Tibial artery (tissue), 4 donors: ENCODE results near the gene DNMT3L.
A peak's percentile ranks its signal among the peaks of the same experiment; 100 is the strongest.
"Not testable (repeated sequence)": the region's sequence is repeated elsewhere in the genome, so short reads cannot be mapped to it uniquely, and the experiment has no call there.

Experiments
- DNase-seq, 2 donors: peaks; one replicate each; pipeline ENCODE4 v3.0.0-alpha.2; 2019
- H3K27ac ChIP-seq, 2 donors: fragments of 200-600 bp; sonication (generic) in 1 of 2; 1 replicate in 1 of 2; 2 replicates in 1 of 2; pipeline ENCODE4 v1.5.1; 2018 to 2019; ENCODE audit warnings: mild to moderate bottlenecking in 1 of 2
- H3K27me3 ChIP-seq, 2 donors: fragments of 200-600 bp; sonication (generic) in 1 of 2; one replicate each; pipeline versions ENCODE4 v1.5.1 to v1.6.0; 2016 to 2019
- H3K36me3 ChIP-seq, 3 donors: fragments of 200-600 bp; sonication (generic) in 2 of 3; one replicate each; pipeline ENCODE4 v1.5.1; 2016 to 2019; ENCODE audit warnings: mild to moderate bottlenecking in 2 of 3
- H3K4me1 ChIP-seq, 4 donors: fragments of 200-600 bp; sonication (generic) in 2 of 4; 1 replicate in 3 of 4; 2 replicates in 1 of 4; pipeline ENCODE4 v1.5.1; 2016 to 2019
- H3K4me3 ChIP-seq, 2 donors: fragments of 200-600 bp; sonication (generic) in 1 of 2; 1 replicate in 1 of 2; 2 replicates in 1 of 2; pipeline ENCODE4 v1.5.1; 2018 to 2019; ENCODE audit warnings: mild to moderate bottlenecking in 2 of 2
- H3K9me3 ChIP-seq, 3 donors: fragments of 200-600 bp; sonication (generic) in 1 of 3; one replicate each; pipeline ENCODE4 v1.5.1; 2016 to 2019
- intact Hi-C: fragments of 100-400 bp; cut with DNase I; formaldehyde crosslinking; loops from one replicate; pipeline ENCODE4 v1.15.0; 2023; ENCODE audit warnings: low total_unique reads

Gene DNMT3L

DNA sequence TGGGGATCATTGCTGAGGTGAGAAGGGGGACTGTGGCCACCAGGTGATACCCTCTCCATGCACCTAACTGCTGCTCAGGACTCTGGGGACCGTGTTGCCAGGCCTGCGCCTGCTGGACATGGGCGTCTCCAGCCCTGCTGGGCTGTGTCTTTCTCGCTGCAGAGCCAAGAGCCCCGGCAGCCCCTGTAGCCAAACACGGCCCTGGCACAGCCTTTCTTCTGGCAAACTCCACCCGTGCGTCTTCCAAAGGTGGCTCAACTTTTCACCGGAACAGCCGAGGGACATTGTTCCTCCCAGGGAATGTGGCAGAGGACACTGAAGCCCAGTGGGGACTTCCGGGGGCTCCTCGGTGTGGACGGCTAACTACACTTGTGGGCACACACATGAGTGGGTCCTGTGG lies 33.6 kb downstream of the DNMT3L start:
- intact Hi-C loops = not testable (repeated sequence)

DNA sequence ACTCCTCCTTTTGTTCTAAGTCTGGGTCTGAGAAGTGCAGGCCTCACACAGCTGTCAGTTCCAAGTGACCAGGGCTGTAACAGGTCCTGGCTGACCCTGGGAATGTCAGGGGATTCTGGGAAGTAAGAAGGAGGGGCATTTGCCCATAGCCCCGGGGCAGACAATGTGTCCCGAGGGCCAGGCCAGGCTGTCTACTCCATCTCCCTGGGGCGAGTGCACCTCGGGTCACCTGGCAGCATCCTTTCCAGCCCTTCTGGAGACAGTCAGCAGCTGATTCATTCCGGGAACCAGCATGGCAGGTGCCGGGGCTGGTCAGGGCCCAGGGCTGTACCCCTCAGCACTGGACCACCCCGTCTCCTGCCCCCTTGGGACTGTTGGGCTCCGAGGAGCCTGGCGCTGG lies 34.1 kb downstream of the DNMT3L start:
- DNase-seq, H3K27ac ChIP-seq, H3K27me3 ChIP-seq, H3K9me3 ChIP-seq, H3K36me3 ChIP-seq, H3K4me1 ChIP-seq, intact Hi-C loops, H3K4me3 ChIP-seq: not testable (repeated sequence)

More for the DNA sequence above, 33.6 kb downstream of the DNMT3L start:
- not testable (repeated sequence) for H3K36me3 ChIP-seq, H3K4me1 ChIP-seq, H3K9me3 ChIP-seq, H3K27me3 ChIP-seq, DNase-seq, H3K27ac ChIP-seq, H3K4me3 ChIP-seq

DNA sequence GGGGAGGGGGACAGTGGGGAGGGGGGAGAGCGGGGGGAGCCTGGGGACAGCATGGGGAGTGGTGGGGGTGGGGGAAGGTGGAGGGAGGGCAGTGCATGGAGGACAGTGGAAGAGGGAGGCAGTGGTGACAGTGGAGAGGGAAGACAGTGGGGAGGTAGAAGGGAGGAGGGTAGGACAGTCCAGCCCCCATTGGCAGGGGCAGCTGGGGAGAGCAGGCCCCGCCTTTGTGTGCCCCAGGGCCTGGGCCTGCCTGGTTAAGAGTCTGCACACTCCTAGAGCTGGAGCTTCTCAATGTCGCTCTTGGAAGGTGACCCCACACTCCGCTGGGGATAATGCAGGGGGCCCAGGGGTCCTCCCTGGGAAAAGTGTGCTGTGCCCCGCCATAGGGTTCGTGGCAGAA lies 36.1 kb downstream of the DNMT3L start:
- DNase-seq, intact Hi-C loops, H3K36me3 ChIP-seq, H3K27ac ChIP-seq, H3K4me1 ChIP-seq, H3K27me3 ChIP-seq, H3K4me3 ChIP-seq, H3K9me3 ChIP-seq: not testable (repeated sequence)

DNA sequence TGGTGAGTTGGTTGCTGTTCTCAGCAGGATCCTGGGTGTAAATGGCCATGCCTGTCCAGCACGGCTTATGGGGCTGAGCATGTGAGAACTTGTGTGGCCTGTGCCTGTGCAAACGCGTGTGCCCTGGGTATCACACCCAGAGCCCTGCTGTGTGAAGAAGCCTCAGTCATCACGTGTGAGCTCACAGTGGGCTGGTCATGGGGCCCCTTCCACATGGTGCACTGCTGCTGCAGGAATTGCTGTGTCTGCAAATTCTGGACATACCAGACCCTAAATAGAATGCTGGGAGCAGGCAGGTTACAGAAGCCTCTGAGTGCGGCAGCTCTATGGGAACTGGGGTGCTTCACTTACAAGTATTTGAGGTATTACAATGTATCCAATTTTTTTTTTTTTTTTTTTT lies 38.4 kb downstream of the DNMT3L start:
- H3K27me3 ChIP-seq, H3K4me3 ChIP-seq, H3K27ac ChIP-seq, H3K9me3 ChIP-seq, H3K36me3 ChIP-seq, intact Hi-C loops, DNase-seq, H3K4me1 ChIP-seq: not testable (repeated sequence)

DNA sequence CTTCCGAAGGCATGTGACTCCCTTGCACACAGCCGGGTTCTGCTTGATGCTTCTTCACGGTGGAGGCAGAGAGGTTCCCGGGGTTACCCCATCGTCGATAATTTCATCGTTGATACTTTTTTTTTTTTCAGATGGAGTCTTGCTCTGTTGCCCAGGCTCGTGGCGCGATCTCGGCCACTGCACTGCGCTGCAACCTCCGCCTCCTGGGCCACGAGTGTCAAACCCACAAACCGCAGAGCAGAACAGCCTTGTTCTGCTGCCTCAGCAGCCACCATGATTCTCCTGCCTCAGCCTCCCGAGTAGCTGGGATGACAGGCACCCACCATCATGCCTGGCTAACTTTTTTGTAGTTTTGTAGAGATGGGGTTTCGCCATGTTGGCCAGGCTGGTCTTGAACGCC lies 41.0 kb downstream of the DNMT3L start:
- H3K27ac ChIP-seq, H3K36me3 ChIP-seq, H3K9me3 ChIP-seq, H3K4me1 ChIP-seq, H3K27me3 ChIP-seq, DNase-seq, H3K4me3 ChIP-seq, intact Hi-C loops: not testable (repeated sequence)

DNA sequence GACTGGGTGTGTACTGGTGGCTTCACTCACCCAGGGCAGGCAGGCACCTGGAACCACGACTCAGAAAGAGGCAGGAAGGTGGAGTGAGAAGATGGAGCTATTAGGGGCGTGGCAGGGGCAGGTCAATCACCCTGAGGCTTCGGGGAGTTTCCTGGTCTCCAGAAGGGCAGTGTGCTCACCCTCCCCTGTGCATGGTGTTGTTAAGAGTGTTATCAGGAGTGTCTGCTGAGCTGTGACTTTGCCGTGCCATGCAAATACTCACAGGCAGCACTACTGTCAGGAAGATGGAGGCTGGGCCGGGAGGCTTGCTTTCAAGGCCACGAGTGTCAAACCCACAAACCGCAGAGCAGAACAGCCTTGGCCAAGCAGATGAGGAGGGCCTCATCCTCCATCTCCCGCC lies 43.2 kb downstream of the DNMT3L start:
- DNase-seq, H3K9me3 ChIP-seq, intact Hi-C loops, H3K27ac ChIP-seq, H3K4me3 ChIP-seq, H3K27me3 ChIP-seq, H3K4me1 ChIP-seq, H3K36me3 ChIP-seq: not testable (repeated sequence)

DNA sequence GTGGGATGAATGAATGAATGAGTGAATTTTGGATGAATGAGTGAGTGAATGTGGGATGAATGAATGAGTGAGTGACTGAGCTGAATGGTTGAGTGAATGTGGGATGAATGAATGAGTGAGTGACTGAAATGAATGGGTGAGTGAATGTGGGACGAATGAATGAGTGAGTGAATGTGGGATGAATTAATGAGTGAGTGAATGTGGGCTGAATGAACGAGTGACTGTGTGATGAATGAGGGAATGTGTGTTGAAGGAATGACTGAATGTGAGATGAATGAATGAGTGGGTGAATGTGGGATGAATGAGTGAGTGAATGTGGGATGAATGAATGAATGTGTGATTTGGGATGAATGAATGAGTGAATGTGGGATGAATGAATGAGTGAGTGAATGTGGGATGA lies 49.7 kb downstream of the DNMT3L start:
- H3K9me3 ChIP-seq, intact Hi-C loops, H3K27ac ChIP-seq, H3K27me3 ChIP-seq, H3K4me3 ChIP-seq, H3K4me1 ChIP-seq, DNase-seq, H3K36me3 ChIP-seq: not testable (repeated sequence)

DNA sequence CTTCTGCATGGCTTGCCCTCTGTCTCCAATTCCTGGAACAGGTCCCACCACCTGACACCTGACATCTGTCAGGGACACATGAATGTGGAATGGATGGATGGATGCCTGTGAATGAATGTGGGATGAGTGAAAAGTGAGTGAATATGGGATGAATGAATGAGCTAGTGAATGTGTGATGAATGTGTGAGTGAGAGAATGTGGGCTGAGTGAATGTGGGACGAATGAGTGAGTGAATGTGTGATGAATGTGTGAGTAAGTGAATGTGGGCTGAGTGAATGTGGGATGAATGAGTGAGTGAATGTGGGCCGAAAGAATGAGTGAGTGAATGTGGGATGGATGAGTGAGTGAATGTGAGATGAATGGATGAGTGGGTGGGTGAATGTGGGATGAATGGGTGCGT lies 50.1 kb downstream of the DNMT3L start:
- DNase-seq, H3K9me3 ChIP-seq, H3K27me3 ChIP-seq, H3K4me3 ChIP-seq, H3K4me1 ChIP-seq, H3K36me3 ChIP-seq, intact Hi-C loops, H3K27ac ChIP-seq: not testable (repeated sequence)

DNA sequence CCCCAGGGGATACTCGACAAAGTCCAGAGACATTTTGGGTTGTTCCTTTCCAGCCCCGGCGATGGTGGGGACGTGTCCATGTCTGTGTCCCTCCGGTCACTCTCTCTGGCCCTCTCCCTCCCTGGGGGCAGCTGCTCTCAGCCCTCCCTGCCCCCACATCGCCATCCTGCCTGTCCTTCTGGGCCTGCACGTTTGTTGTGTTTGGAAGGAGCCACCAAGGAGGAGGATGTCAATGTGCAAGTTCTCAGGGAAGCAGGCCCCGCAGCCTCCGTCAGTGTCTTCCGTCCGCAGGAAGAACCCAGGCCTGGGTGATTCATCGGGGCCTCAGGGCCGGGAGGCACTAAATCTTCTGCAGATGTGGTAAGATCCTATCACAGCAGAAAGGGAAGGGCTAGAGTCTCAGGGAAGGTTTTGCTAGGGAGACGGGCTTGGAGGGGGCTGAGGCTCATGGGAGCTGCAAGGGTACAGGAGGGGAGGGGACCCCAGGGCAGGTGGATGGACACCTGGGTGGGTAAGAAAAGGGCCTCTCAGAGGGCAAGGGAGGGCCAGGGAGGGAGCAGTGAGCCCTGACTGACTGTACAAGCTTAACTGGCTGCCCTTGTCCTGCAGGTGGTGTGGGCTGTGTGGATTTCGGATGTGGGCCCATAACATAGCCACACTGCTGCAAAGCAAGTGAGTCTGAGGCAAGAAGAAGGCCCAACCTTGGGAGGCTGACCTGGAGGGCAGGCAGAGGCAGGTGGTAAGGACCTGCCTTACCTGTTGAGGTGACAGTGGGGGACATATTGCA lies 53.6 kb downstream of the DNMT3L start:
- H3K27me3 ChIP-seq, intact Hi-C loops, H3K4me1 ChIP-seq, H3K27ac ChIP-seq, H3K36me3 ChIP-seq, H3K9me3 ChIP-seq, H3K4me3 ChIP-seq: not testable (repeated sequence)
- peak in 1 of 2 donors; percentile 11 for DNase-seq

DNA sequence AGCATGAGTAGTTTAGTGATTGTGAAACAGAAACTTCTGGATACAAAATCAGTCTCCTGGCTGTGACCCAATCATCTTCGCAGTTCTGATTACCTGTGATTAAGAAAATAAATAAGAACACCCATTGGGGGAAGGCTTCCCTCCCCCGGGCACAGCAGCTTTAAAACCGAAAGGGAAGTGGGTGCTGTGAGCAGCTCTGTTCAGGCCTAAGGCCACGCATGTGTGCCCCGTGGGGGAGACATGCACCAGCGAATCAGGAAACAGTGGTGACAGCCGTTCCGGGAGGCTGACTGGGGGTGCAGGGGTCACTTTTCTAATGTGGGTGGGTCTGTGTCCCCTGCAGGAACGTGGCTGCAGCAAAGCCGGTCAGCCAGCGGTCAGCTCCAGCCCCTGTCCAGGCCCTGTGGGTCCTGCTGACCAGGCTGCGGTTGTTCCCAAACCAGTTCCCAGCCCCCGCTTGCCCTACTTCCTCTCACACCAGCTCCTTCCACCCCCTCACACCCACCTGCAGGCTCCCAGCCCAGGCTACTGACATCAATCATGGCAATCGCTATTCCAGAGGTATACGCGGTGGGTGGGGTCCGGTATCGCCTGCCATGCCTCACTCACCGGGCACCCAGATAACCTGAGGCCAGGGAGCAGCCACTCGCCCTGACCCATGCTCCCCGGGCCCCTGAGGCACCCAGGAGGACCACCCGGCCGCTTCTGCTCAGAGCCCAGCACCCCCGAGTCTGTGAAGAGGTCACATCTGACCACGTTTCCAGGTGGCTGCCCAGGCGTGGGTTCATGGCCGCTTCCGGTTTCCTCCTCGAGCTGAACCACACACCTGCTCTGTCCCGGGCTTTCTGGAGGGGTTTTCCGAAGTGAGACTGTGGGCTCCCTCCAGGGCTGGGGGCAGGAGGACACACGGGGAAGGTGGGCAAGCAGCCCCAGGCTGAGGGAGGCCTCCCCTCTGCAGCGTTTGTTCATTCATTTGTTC lies 54.7 kb downstream of the DNMT3L start:
- H3K27me3 ChIP-seq, H3K4me1 ChIP-seq, intact Hi-C loops, H3K36me3 ChIP-seq, H3K4me3 ChIP-seq, DNase-seq, H3K9me3 ChIP-seq, H3K27ac ChIP-seq: not testable (repeated sequence)

DNA sequence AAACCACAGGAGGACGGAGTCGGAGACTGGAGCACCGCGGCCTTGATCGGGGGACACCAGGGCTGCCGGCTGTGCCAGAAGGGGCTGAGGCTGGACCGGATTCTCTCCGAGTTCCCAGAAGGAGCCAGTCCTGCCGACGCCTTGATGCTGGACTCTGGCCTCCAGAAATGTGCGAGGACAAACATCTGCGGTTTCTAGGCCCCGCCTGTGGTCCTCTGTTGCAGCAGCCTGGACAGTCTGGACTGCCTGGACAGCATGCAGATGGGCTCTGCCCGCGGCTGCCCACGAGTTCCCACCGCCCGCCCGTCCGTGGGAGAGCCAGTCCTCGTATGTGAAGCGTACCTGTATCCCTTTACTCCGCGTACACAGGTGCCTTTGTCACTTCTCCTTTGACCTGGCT lies 55.5 kb downstream of the DNMT3L start:
- H3K27me3 ChIP-seq, H3K9me3 ChIP-seq, DNase-seq, H3K4me1 ChIP-seq, H3K27ac ChIP-seq, intact Hi-C loops, H3K36me3 ChIP-seq, H3K4me3 ChIP-seq: not testable (repeated sequence)

DNA sequence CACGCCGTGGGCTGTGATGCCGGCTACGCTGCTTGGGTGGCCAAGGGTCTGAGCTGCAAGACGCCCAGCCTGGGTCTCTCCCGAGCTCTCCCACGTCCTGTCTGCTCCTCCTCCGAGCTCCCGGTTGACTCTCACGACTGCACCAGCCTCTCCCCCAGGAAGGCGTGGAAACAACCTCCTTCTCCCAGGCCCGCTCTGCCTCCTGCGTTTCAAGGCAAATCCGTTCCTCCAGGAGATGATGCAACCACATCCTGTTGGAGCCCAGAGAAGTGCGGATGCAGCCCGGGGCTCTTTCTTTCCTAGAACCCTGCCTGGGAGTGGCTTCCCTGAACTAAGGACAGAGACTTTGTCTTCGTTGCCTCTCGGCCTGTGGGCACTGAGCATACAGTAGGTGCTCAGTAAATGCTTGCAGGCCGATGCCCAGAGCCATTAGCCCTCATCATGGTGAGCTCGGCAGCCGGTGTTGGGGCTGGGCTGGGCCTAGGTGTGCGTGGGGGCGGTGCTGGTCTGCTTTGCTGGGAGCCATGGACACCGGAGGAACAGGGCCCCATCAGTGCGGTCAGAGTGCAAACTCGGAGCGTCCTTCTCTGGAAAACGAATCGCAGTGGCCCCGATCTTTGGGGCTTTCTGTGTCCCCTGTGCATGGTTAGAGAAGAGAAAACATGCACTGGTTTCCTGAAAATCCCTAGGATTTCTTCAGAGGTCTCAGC lies 59.0 kb downstream of the DNMT3L start:
- H3K4me1 ChIP-seq, H3K4me3 ChIP-seq, H3K36me3 ChIP-seq, H3K9me3 ChIP-seq, DNase-seq, H3K27me3 ChIP-seq, intact Hi-C loops, H3K27ac ChIP-seq: not testable (repeated sequence)

DNA sequence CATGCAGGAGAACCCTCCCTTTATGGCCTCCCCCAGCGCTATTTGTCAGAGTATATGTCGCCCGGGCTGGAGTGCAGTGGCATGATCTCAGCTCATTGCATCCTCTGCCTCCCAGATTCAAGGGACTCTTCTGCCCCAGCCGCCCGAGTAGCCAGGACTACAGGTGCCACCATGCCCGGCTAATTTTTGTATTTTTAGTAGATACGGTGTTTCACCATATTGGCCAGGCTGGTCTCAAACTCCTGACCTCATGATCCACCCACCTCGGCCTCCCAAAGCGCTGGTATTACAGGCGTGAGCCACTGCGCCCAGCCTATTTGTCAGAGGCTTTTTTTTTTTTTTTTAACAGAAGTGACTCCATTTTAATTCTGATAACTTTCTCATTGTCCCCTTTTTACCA lies 61.7 kb downstream of the DNMT3L start:
- intact Hi-C loops, H3K27me3 ChIP-seq, H3K36me3 ChIP-seq, H3K27ac ChIP-seq, H3K4me3 ChIP-seq, H3K4me1 ChIP-seq, H3K9me3 ChIP-seq, DNase-seq: not testable (repeated sequence)
